SKM-1 treated with dmso at 0.1 percent for 144 hours (cell line): Measurements from ENCODE around the gene GATA3.

Experiments used
- DNase-seq: peaks from one replicate; lab custom pipeline; 2025; ENCODE audit not compliant: unreplicated experiment; lab: John Stamatoyannopoulos, UW

GATA3 gene

DNA sequence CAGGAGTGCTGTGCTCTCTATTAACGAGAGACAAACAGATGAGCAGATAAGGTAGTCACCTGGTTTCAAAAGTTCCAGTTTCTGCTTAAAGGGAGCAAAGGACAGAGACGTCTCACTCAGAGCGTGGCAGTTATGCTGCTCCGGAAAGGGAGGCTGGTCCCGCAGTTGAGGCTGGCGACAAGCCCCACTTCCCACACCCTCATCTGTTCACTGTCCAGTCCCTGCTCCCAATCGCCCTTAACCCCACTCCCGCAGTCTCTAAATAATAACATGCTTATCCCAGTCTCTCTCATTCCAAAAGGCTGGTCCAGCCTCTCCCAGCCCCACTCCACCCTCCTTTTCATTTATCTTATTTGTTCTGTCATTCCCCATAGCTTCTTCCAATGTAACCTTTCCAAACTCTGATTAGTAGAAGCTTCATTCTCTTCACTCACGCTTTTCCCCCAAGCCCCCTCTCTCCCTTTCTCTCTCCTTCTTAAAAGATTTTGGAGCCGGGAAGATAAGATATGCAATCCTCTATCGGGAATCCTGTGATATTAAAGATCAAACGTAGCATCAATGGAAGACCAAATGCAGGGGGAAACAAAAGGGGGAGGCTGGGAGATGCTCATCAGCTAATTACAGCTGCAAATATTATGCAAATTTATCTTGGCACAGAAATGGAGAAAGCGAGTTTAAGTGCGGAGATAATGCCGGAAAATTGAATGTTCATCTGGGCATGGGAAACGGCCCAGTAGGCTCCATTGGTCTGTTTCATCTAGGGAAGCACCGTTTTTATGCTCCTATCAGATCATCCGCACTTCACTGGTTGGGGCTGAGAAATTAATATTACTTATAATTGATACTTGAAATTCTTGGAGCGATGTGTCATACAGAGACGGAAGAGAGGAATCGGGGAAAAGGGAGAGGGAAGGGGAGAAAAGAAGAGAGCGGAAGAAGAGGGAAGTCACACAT is 16.3 kb upstream of the GATA3 start:
- no peak for DNase-seq

DNA sequence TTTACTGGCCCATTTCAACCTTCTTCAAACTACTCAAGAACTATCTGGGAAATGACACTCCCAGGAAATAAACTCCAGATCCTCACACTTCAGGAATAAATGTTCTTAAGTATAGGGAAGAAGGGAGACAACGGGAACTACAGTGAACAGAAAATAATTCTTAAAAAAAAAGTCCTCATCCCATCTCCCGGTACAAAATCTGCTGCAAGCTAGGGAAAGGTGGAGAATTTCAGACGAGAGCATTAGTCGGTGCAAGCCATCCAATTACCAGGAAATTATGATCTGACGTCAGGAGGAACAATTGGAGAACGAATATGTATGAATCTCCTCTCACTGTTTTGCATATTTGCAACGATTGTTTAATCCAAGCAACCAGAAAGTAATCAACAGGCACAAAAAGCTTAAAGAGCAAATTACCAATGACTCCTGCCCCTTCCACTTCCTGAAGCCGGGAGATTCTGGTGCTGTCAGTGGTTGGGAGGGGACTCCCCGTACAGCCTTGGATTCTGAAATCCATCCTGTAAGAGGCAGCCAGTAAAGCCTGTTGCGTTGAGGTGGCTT is 15.1 kb upstream of the GATA3 start:
- no peak for DNase-seq

DNA sequence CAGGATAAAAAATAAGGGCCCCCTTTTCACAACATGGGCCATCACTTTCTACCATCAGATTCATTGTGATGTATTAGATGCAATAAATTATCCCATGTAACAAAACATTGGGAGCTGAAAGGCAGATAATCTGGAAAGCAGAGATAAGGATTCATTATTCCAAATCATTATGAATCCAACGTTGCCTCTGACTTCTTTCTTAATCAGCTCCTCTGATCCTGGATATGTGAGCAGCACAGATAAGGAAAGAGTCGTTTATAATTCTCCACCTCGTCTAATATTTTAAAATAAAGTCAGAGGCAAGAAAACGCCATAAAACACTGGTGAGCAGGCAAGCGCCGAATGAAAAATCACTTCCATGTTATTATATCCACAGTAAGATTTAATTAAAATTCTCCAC is 13.8 kb upstream of the GATA3 start:
- DNase-seq, result no peak

- DNase-seq, result no peak
Measured at GRCh38 chr10:8041284-8041991, 13.1 kb upstream of the GATA3 start.

GRCh38 chr10:8041992-8042720 is 12.3 kb upstream of the GATA3 start:
- DNase-seq, result no peak

- DNase-seq, result no peak
Measured at GRCh38 chr10:8042721-8043568, 11.5 kb upstream of the GATA3 start.

GRCh38 chr10:8043569-8044306 is 10.8 kb upstream of the GATA3 start:
- no peak for DNase-seq

- no peak for DNase-seq
Measured at GRCh38 chr10:8044331-8044907, 10.1 kb upstream of the GATA3 start.

GRCh38 chr10:8044908-8045725 is 9.4 kb upstream of the GATA3 start:
- DNase-seq, result no peak

GRCh38 chr10:8045726-8046494 is 8.6 kb upstream of the GATA3 start:
- no peak for DNase-seq

DNA sequence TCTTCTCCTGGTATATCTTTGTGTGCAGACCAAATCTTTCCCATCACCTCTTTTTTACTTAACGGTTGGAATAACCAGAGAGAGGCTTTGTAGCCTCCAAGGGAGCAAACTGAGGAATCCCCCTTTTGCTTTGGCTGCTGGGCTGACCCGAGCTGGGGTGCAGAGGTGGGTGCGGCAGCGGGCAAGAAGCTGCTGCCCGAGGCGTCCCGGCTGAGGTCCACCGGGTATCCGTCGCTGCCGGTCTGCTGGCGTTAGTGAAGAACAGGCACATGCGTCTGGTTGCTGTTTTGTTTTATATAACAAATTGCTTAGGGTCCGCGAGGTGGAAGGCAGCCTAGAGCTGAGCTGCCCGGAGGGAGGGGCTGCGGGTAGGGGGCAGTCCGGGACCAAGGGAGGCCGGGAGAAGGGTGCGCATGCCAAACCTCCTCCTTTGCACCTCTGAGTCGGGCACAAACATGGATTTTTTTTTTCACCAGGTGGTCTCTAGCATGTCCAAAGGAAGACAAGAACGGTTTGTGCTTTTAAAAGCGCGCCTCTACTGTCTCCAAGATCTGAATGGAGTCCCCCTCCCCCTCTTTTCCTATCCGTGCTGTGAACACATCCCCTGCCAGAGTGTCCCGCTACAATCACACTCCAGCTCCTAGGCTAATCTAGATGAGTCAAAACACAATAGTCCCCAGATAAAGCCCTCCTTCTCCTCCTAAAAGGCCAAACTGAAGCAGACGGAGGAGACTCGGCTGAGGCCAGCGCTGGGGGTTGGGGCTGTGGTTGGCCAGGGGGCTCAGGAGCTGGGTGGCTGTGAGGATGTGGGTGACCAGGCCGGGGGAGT is 6.8 kb upstream of the GATA3 start:
- no peak for DNase-seq

DNA sequence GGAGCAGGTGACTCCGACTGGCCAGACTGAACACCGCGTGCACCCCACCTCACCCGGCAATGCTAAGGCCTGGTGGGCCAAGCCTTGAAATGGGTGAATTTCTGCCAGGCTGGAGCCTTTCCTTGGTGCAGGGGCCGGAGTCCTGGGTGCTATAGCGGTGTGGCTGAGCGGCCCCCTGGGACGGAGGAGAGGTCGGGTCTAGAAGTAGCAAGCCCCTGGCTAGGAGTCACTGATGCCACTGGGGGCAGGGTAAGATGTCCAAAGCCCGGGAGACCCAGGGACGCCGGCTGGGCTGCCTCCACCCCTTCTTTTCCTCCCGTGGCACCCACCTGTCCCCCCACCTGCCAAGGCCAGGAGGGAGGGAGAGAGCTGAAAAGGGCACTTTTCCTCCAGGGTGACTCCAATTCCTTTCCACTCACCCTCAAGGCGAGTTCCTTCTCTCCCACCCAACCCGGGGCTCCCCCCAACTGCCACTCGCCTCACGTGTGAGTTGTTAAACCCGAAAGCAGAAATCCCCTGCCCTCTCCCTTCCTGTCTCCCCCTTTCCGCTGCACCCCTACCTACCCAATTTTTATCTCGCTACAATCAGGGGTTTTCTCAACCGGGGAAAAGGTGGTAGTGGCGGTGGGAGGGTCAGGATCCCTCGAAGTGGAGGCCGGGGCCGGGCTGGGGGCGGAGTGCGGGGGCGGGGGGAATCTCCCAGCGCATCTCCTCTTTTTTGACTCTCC is 6.0 kb upstream of the GATA3 start:
- no peak for DNase-seq

GRCh38 chr10:8049045-8049864 is 5.2 kb upstream of the GATA3 start:
- DNase-seq, result no peak

DNA sequence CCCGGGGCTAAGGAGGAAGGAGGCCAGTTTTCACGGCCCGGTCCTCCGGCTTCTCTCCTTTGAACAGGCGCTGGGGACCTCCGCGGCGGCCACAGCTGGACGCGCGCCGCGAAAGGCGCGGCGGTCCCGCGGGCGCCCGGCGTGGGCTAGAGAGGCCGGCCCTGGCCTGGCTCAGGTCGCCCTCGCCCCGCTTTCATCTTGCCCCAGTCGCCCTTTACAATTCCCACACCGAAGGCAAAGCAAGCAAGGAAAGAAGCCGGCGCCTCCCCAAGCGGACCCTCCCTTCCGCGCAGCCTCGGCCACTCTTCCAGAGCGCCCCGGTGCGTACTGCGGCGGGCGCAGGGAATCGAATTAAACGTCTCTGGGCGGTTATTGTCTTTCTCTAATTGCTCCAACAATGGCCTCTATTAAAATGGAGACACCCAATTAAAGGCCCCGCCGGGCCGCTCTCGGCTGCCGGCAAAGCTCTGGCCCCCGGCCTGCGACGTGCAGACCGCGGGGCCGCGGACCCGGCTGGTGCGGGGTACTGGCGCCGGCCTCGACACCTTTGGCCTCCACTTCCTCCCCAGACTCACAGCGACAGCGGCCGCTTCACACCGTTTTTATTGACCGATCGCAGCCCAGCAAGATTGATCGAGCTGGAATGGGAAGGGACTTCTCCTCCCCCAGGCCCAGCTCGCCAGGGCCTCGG is 4.5 kb upstream of the GATA3 start:
- DNase-seq, result no peak
